ENCODE data around the gene TEX54. TPM values are rescaled to one million over a fixed set of nuclear protein-coding genes. Genes with fewer than 3 reads are reported as not detected.
A peak's percentile ranks its signal among the peaks of the same experiment; 100 is the strongest.

TEX54 gene
- total and polyA plus RNA-seq, 2 of the 4 experiments (the other 2 are of a cell fraction), result not detected

GRCh38 chr11:62841361-62842170 is 8.9 kb upstream of the TEX54 start:
- Histone ChIP-seq H3K9me3 (ENCODE audit: control insufficient read depth, insufficient read depth, low read length) (no peaks in the 10 kb centered on the region), H4K91ac (ENCODE audit: insufficient read depth, low read depth, low read length) (peak overlapping the region; percentile 94), H4K5ac (ENCODE audit: low read depth, low read length) (peak overlapping the region; percentile 97), H3K27ac (ENCODE audit: insufficient read depth, low read length) (peak overlapping the region; percentile 97), H2AK5ac (ENCODE audit: low read depth, low read length) (no peak overlapping the region; the same call in 1 of the 2 replicates), H2BK5ac (ENCODE audit: low read depth, low read length, poor library complexity, severe bottlenecking) (peak overlapping the region; percentile 98), H3K36me3 (ENCODE audit: control insufficient read depth, insufficient read depth, low read length) (no peaks in the 10 kb centered on the region; the same call in 1 of the 2 replicates), H2BK120ac (ENCODE audit: low read depth, low read length) (peak overlapping the region; percentile 80), H2AFZ (replicated peaks; ENCODE audit: low read length, poor library complexity) (peak overlapping the region; percentile 84), H3K23ac (ENCODE audit: low read depth, low read length) (peak overlapping the region; percentile 92; the same call in 1 of the 2 replicates), H3K4me2 (ENCODE audit: low read depth, low read length) (peak overlapping the region; percentile 81), H2BK20ac (ENCODE audit: low read depth, low read length) (peak overlapping the region; percentile 77), H4K20me1 (ENCODE audit: insufficient read depth, low read length) (no peaks in the 10 kb centered on the region; the same call in none of the 2 replicates), H3K9ac (ENCODE audit: low read depth, low read length) (peak overlapping the region; percentile 86), H3K56ac (ENCODE audit: extremely low read depth, insufficient read depth, low read length) (peak overlapping the region; percentile 96), H3K4ac (ENCODE audit: low read depth, low read length) (peak overlapping the region; percentile 91), H3K14ac (replicated peaks; ENCODE audit: low read depth, low read length) (peak overlapping the region; percentile 92; the same call in 1 of the 2 replicates), H2AK9ac (replicated peaks; ENCODE audit: low read depth, low read length, poor library complexity) (peak overlapping the region; percentile 70), H3K4me3 (ENCODE audit: insufficient read depth, low read depth, low read length) (peak overlapping the region; percentile 26), H4K8ac (ENCODE audit: low read depth in 2 of 2, low read length in 2 of 2) (peak overlapping the region; percentile 98 to 99), H3K79me1 (ENCODE audit: low read depth in 1 of 2, low read length in 2 of 2) (peaks cover 5 to 20% of the 10 kb centered on the region in 2 experiments; a peak in 1 of 4 replicates), H3K18ac (ENCODE audit: low read depth, low read length) (peak overlapping the region; percentile 87), H2BK15ac (ENCODE audit: low read depth, low read length) (peak overlapping the region; percentile 93; the same call in 1 of the 3 replicates), H3K27me3 (ENCODE audit: control insufficient read depth, insufficient read depth, low read length) (no peaks in the 10 kb centered on the region), H3K9me1 (ENCODE audit: insufficient read depth, low read length) (no peaks in the 10 kb centered on the region), H3K4me1 (ENCODE audit: control insufficient read depth, insufficient read depth, low read length) (peaks cover 8% of the 10 kb centered on the region)
- dilution Hi-C loops (cut with HindIII; ENCODE audit: low sequenced_read_pairs, unreplicated experiment) (no loop called here), in situ Hi-C loops (cut with MboI; ENCODE audit: low sequenced_read_pairs) (no loop called here), intact Hi-C loops (cut with micrococcal nuclease) (loop anchor here (1.0 to 2.0 kb wide), 2 partner anchors 21 to 40 kb away; no protein-coding TSS in a partner anchor)
- CTCF ChIA-PET, result interaction anchor here (1.0 kb wide), 1 partner anchor 55 kb away, joined by 3 read pairs; no protein-coding TSS in a partner anchor
- peak; percentile 75 for ATAC-seq (ENCODE audit: low read depth)
- TSS peak; percentile 99 for BruUV-seq (replicated peaks)
- DNase-seq, result peak; percentile 100
- 0% methylated on average over 14 of the region's 33 CpGs; no CpG with 5 or more reads in 1 of the 2 experiments for WGBS, 2 experiments (ENCODE audit: extremely low coverage in 2 of 2, insufficient read length in 1 of 2)
- POLR2A ChIA-PET (ENCODE audit: unreplicated experiment), result interaction anchor here (0.6 to 2.1 kb wide), 13 partner anchors 9 to 481 kb away, joined by 3 to 16 read pairs (median 6); partner anchors contain the start of genes HNRNPUL2, INTS5, SLC3A2 and STX5
- TF ChIP-seq BHLHE40 (IDR thresholded peaks at IDR 0.05; ENCODE audit: low read depth, low read length), result no peak
- no peak for TF ChIP-seq SMC3 (IDR thresholded peaks at IDR 0.05; ENCODE audit: low read depth, low read length)
- peak; percentile 55; the same call in 1 of the 2 replicates for TF ChIP-seq NFE2L2 (IDR thresholded peaks at IDR 0.05; ENCODE audit: low read depth, low read length)
- TF ChIP-seq CEBPB (IDR thresholded peaks at IDR 0.05; ENCODE audit: low read depth, low read length), result no peak
- TF ChIP-seq RCOR1 (IDR thresholded peaks at IDR 0.05; ENCODE audit: insufficient replicate concordance, low read length), result no peak
- TF ChIP-seq MXI1 (IDR thresholded peaks at IDR 0.05; ENCODE audit: borderline replicate concordance, low read depth, low read length), result peak; percentile 87
- TF ChIP-seq, protein P1, sequence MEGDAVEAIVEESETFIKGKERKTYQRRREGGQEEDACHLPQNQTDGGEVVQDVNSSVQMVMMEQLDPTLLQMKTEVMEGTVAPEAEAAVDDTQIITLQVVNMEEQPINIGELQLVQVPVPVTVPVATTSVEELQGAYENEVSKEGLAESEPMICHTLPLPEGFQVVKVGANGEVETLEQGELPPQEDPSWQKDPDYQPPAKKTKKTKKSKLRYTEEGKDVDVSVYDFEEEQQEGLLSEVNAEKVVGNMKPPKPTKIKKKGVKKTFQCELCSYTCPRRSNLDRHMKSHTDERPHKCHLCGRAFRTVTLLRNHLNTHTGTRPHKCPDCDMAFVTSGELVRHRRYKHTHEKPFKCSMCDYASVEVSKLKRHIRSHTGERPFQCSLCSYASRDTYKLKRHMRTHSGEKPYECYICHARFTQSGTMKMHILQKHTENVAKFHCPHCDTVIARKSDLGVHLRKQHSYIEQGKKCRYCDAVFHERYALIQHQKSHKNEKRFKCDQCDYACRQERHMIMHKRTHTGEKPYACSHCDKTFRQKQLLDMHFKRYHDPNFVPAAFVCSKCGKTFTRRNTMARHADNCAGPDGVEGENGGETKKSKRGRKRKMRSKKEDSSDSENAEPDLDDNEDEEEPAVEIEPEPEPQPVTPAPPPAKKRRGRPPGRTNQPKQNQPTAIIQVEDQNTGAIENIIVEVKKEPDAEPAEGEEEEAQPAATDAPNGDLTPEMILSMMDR (conservative IDR thresholded peaks at IDR 0.05; ENCODE audit: low read depth, low read length), result no peak
- no peak for TF ChIP-seq MAFK (IDR thresholded peaks at IDR 0.05; ENCODE audit: low read depth, low read length)
- TF ChIP-seq, protein P2, sequence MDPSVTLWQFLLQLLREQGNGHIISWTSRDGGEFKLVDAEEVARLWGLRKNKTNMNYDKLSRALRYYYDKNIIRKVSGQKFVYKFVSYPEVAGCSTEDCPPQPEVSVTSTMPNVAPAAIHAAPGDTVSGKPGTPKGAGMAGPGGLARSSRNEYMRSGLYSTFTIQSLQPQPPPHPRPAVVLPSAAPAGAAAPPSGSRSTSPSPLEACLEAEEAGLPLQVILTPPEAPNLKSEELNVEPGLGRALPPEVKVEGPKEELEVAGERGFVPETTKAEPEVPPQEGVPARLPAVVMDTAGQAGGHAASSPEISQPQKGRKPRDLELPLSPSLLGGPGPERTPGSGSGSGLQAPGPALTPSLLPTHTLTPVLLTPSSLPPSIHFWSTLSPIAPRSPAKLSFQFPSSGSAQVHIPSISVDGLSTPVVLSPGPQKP (IDR thresholded peaks at IDR 0.05; ENCODE audit: borderline replicate concordance, low read depth, low read length), result no peak
- no peak for TF ChIP-seq FOS (IDR thresholded peaks at IDR 0.05; ENCODE audit: low read depth, low read length)
- peak; percentile 89 for TF ChIP-seq MAZ (IDR thresholded peaks at IDR 0.05; ENCODE audit: borderline replicate concordance, low read depth, low read length)
- no peak for TF ChIP-seq RFX5 (IDR thresholded peaks at IDR 0.05; ENCODE audit: low read depth, low read length)
